22Rv1 (cell line): ENCODE results near the gene ATG4B.

ENCODE experiments used
- CTCF ChIP-seq: fragments of 450-650 bp; IDR thresholded peaks from 2 replicates; pipeline ENCODE4 v1.5.1; 2017; ENCODE audit warnings: mild to moderate bottlenecking
- ZFX ChIP-seq: fragments of 450-650 bp; IDR thresholded peaks from 2 replicates; pipeline ENCODE4 v1.6.1; 2017; ENCODE audit warnings: antibody characterized with exemption, borderline replicate concordance

GRCh38 chr2:241695651-241696050 lies 58.2 kb downstream of the ATG4B start:
- TF ChIP-seq CTCF (no peak), ZFX (no peak)
